HG03095 (cell line): ENCODE measurements around the gene NUSAP1.
A peak's percentile ranks its signal among the peaks of the same experiment; 100 is the strongest.
"Not testable (repeated sequence)": the region's sequence is repeated elsewhere in the genome, so short reads cannot be mapped to it uniquely, and the experiment has no call there.

Experiments
- ATAC-seq: cut with Tn5 transposase; IDR thresholded peaks from one replicate; pipeline ENCODE4 v1.9.1; 2021; ENCODE audit warnings: moderate library complexity; ENCODE audit not compliant: unreplicated experiment

NUSAP1 gene

GRCh38 chr15:41331833-41332193 lies 868 bp upstream of the NUSAP1 start:
- ATAC-seq: no peak

DNA sequence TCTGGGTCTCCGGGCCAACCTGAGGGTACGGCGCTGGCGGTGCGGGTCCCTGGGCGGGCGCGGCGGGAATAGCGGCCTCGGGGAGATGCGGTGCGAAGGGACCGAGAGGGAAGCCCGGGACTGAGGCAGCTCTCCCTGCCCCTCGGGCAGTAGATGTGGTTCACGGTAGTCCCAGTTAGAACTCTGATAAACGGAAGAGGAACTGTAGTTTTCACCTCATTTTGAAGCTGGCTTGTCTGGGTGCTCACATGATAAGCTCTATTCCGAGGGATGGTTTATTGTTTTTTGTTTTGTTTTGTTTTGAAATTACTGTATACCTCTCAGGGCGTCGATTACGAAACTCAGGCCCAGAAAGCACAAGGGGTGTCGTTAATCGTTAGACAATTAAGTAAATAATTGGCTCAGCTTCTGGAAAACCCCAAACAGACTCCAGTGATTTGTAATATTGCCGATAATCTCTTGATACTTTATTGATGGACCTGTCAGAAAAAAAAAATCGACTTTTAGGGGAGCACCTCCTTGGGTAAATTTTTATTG lies 413 bp downstream of the NUSAP1 start:
- ATAC-seq: peak; percentile 12

GRCh38 chr15:41334293-41335120 lies 1.8 kb downstream of the NUSAP1 start:
- ATAC-seq: no peak

DNA sequence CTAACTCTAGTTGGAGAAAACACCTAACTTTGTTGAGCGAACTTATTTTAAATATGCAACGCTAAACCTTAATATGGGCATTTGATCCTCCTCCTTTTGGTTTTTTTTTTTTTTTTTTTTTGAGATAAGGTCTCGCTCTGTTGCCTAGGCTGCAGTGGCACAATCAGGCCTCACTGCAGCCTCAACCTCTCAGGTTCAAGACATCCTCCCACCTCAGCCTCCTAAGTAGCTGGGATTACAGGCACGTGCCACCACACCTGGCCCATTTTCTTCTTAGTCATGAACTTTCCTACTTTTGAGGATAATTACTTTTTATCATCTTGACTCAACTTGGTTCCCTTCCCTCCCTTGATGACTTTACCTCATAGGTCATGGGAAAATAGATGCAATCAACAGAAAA lies 3.9 kb downstream of the NUSAP1 start:
- no peak for ATAC-seq

GRCh38 chr15:41337047-41337446 lies 4.4 kb downstream of the NUSAP1 start:
- no peak for ATAC-seq

DNA sequence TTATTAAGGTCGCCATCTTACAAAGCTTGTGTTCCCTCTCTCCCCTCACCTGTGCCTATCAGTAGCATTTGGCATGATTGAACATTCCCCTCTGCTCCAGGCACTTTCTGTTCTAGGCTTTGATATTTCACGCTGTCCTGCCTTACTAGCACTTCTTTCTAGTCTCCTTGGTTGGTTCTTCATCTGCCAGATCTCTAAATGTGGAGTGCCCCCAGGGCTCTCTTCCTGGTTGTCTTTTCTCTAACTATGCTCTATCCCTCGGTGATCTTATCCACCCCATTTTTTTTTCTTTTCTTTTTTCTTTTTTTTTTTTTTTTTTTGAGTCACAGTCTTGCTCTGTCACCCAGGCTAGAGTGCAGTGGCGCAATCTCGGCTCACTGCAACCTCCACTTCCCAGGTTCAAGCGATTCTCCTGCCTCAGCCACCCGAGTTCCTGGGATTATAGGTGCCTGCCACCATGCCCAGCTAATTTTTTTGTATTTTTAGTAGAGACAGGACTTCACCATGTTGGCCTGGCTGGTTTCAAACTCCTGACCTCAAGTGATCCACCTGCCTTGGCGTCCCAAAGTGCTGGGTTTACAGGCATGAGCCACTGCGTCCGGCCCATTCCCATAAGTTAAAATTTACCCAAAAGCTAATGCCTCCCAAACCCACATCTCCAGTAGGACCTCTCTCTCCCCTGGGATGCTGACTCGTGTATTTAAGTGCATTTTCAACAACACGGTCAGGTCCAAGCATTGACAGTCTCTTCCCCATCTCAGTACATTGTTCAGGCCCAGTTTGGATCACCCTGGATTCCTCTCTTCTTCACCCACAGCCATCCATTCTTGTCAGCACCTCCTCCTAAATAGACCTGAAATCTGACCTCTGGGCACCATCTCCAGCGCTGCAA lies 5.2 kb downstream of the NUSAP1 start:
- no peak for ATAC-seq

DNA sequence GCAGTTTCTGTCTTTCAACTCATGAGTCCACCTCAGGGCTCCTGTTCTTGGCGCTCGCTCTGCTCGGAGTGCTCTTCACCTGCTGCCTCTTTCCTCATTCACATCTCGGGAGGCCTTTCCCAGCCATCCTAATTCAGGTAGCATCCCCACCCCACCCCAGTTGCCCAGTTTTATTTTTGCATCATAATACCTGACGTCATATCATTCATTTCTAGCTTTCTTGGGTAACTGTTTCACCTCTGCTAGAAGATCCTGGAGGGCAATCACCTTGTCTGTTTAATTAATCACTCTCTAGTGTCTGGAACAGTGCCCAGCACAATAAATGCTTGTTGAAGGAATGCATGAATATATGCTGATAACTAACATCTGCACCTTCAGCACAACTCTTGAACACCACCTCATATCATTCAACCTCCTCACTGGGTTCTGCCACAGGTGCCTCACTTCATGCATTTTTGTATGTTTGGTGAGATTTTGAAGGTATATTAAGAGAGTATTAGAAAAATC lies 7.6 kb downstream of the NUSAP1 start:
- no peak for ATAC-seq

DNA sequence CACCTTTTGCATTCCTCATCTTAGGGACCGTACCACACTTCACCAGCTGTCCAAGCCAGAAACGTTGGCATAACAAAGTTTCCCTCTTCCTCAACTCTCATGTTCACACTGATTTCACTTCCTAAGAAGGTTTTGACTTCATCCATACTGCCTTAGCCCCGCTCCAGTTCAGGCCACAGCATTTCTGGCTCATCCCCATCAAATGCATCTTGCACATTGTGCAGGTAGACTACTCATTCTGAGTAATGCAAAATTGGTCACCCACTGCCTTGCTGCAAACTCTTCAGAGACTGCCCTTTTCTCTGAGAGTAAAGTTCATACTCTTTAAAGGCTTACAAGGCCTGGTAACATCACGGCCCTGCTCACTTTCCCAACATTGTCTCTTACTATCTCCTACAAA lies 8.8 kb downstream of the NUSAP1 start:
- no peak for ATAC-seq

GRCh38 chr15:41347236-41347635 lies 14.6 kb downstream of the NUSAP1 start:
- ATAC-seq: no peak

DNA sequence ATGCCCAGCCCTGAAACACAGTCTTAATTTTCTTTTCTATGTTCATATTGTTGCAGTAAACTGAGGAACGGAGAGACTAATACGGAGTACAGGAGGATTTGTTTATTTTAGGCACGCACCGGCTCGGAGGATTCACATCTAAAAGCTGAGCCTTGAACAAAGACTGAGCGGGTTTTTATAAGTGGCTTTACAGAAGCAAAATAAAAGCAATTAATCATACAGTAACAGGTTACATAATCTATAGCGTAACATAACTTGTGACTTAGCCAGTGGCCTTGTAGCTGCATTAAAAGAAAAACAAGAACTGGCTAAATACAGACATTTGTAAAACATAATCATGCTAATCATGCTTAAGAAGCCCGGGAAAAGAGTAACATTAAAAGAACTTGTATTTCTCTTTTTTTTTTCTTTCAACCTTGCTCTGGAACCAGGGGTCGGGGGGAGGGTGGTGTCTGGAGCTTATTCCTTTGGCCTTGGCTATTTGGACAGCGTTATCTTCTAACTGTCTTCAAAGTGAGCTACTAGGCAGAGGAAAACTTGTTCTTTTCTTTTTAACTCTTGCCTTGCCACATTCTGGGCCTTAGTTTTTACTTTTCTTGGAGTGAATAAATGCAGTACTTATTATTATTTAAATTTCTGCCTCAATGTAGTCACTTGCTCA lies 17.5 kb downstream of the NUSAP1 start:
- no peak for ATAC-seq

- ATAC-seq: no peak
These were observed 21.7 kb downstream of the NUSAP1 start for GRCh38 chr15:41354371-41354770.

DNA sequence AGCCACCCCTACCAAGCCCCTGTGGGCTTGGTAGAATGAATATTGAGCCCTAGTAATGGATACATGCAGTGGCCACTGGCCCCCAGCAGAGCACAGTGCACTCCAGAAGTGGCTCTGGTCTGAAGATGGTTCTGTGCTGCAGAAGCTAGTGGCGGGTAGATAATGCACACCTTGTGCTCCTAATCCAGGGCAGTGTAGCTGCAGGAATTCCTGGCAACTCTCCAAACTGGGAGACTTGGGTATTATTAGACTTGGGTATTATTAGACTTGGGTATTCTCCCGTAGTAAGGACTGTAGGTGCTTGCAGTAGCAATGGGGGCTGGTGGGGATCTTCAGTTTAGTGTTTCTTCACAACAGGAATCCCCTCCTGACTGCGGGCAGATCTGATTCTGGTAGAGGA lies 34.7 kb downstream of the NUSAP1 start:
- no peak for ATAC-seq

DNA sequence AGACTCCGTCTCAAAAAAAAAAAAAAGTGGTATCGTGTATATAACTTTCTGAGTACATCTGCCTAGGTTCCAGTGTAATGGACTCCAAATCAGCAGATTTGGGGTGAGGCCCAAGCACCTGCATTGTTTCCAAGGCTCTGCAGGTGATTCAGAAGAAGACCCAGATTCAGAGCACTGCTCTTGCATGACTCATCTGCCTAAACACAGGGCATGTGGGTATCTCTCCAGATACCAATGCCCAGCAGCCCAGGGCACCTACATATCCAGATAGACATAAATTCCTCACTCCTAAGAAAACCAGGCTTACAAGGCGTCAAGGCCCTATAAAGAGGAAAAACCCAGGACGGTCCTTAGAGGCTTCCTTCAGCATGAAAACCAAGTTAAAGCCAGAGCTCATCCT lies 45.3 kb downstream of the NUSAP1 start:
- ATAC-seq: no peak

DNA sequence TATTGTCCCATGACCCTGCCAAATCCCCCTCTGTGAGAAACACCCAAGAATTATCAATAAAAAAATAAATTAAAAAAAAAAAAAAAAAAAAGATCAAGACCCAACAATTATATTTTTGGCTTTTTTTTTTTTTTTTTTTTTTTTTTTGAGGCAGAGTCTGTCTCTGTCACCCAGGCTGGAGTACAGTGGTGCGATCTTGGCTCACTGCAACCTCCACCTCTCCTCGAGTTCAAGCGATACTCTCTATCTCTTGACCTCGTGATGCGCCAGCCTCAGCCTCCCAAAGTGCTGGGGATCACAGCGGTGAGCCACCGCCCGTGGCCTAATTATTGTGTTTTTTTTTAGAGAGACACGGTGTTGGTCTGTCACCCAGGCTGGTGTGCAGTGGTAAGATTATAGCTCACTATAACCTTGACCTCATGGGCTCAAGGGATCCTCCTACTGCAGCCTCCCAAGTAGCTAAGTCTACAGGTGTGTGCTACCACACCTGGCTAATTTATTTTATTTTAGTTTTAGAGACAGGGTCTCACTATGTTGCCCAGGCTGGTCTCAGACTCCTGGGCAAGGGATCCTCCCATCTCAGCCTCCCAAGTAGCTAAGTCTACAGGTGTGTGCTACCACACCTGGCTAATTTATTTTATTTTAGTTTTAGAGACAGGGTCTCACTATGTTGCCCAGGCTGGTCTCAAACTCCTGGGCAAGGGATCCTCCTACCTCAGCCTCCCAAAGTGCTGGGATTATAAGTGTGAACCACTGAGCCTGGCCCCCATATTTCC lies 51.5 kb downstream of the NUSAP1 start:
- not testable (repeated sequence) for ATAC-seq

GRCh38 chr15:41387646-41388045 lies 55.0 kb downstream of the NUSAP1 start:
- ATAC-seq: no peak

- ATAC-seq: no peak
These were observed 60.0 kb downstream of the NUSAP1 start for GRCh38 chr15:41392659-41393058.

DNA sequence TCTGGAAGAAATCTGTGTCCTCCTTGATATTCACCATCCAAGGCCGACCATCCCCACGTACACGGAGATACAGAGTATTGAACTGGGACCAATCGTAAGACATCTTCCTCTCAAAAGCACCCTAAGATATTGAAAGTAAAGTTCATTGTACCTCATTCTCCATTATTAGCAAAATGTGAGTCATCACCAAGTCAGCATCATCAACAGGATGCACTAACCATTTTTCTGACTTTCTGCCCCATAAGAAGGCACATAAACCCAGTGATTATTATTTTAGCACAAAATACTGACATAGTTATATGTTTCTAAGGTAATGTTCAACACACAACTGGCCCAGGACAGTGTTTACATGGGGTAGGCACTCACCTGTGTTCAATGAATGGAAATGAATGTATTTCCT lies 62.2 kb downstream of the NUSAP1 start:
- ATAC-seq: no peak

GRCh38 chr15:41396111-41396510 lies 63.4 kb downstream of the NUSAP1 start:
- no peak for ATAC-seq

DNA sequence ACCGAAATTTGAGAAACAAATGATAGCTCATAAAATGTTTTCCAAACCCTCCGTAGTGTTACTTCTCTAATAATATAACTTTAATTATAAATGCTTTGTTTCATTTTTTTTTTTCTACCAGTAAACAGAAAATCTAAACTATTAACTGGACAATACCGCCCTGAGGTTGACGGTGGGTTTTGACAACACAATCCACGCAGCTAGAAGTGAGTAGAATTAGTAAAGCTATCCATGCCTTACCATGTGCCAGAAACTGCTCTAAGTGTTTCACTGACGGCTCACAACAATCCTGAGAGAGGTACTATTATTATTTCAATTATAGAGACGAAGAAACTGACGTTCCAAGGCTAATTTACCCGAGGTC lies 69.2 kb downstream of the NUSAP1 start:
- no peak for ATAC-seq

- no peak for ATAC-seq
These were observed 74.7 kb downstream of the NUSAP1 start for GRCh38 chr15:41407341-41407740.
